Stomach (tissue), 4 donors: Measurements from ENCODE around the gene CLEC2A.

Experiments
- EP300 ChIP-seq: sonication (generic); formaldehyde crosslinking; IDR thresholded peaks from one replicate; pipeline ENCODE4 v1.6.1; 2017; ENCODE audit warnings: antibody characterized with exemption
- TF ChIP-seq, protein P1 (sequence below), 7 experiments: fragments of 450-650 bp in 4 of 7; fragments of 200-600 bp in 3 of 7; sonication (generic) in 3 of 7; IDR thresholded peaks; one replicate each; pipeline ENCODE4 v1.5.1; 2016 to 2019; ENCODE audit warnings: antibody characterized with exemption in 7 of 7, control low read depth in 2 of 7, mild to moderate bottlenecking in 1 of 7

DNA sequence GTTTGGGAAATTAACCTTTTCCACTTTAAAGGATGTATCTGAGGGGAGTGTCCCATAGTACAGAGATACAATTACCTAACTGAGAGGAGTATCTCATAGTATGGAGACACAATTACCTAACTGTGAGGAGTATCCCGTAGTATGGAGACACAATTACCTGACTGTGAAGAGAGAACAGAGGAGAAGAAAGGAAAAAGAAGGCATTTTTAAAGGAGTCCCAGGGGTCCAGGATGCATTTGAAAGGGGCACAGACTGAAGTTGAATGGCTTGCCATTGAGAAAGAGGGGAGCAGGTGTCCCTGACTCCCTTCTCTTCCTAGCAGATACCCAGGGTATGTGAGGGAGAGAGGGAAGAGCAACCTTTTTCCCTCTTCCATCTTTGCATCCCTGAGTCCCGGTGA, 33.0 kb downstream of the CLEC2A start:
- no peak for TF ChIP-seq EP300
- TF ChIP-seq, protein P1, sequence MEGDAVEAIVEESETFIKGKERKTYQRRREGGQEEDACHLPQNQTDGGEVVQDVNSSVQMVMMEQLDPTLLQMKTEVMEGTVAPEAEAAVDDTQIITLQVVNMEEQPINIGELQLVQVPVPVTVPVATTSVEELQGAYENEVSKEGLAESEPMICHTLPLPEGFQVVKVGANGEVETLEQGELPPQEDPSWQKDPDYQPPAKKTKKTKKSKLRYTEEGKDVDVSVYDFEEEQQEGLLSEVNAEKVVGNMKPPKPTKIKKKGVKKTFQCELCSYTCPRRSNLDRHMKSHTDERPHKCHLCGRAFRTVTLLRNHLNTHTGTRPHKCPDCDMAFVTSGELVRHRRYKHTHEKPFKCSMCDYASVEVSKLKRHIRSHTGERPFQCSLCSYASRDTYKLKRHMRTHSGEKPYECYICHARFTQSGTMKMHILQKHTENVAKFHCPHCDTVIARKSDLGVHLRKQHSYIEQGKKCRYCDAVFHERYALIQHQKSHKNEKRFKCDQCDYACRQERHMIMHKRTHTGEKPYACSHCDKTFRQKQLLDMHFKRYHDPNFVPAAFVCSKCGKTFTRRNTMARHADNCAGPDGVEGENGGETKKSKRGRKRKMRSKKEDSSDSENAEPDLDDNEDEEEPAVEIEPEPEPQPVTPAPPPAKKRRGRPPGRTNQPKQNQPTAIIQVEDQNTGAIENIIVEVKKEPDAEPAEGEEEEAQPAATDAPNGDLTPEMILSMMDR (IDR thresholded peaks at IDR 0.05) = no peak
